GM12801 (cell line): ENCODE results near the gene COL17A1.

Experiments
- TF ChIP-seq, protein P1 (sequence below): IDR thresholded peaks from one replicate; pipeline ENCODE4 v1.5.1; 2011; ENCODE audit warnings: control low read depth; ENCODE audit not compliant: insufficient read length; ENCODE audit errors: extremely low read depth

The COL17A1 gene

DNA sequence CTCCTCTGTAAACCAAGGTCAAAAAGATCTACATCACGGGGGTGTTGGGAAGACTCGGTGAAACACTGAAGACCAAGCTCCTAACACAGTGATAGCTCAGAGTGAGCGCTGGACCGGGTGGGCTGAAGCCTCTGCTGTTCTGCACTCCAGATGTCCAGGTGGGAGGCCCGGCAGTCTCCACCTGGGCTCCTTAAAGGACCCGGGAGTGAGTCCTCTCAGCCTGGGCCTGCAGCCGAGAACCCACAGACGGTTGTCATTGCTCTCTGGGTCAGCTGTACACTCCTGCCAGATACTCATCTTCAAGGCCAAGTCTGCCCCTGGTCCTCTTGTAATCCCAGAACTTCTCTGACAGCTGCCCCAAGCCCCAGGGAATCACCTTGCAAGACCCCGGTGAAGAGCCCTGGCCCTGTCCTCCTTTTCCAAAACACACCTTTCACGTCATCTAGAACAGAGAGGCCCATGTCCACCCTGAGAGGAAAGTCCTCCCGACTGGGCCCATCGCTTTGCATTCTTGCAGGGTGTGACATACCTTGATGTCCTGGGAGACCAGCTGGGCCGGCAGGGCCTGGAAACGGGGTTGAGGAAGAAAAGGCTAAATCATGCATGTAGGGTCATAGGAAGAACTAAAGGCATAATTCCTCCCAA, 43.7 kb downstream of the COL17A1 start:
- TF ChIP-seq, protein P1, sequence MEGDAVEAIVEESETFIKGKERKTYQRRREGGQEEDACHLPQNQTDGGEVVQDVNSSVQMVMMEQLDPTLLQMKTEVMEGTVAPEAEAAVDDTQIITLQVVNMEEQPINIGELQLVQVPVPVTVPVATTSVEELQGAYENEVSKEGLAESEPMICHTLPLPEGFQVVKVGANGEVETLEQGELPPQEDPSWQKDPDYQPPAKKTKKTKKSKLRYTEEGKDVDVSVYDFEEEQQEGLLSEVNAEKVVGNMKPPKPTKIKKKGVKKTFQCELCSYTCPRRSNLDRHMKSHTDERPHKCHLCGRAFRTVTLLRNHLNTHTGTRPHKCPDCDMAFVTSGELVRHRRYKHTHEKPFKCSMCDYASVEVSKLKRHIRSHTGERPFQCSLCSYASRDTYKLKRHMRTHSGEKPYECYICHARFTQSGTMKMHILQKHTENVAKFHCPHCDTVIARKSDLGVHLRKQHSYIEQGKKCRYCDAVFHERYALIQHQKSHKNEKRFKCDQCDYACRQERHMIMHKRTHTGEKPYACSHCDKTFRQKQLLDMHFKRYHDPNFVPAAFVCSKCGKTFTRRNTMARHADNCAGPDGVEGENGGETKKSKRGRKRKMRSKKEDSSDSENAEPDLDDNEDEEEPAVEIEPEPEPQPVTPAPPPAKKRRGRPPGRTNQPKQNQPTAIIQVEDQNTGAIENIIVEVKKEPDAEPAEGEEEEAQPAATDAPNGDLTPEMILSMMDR, result no peak

DNA sequence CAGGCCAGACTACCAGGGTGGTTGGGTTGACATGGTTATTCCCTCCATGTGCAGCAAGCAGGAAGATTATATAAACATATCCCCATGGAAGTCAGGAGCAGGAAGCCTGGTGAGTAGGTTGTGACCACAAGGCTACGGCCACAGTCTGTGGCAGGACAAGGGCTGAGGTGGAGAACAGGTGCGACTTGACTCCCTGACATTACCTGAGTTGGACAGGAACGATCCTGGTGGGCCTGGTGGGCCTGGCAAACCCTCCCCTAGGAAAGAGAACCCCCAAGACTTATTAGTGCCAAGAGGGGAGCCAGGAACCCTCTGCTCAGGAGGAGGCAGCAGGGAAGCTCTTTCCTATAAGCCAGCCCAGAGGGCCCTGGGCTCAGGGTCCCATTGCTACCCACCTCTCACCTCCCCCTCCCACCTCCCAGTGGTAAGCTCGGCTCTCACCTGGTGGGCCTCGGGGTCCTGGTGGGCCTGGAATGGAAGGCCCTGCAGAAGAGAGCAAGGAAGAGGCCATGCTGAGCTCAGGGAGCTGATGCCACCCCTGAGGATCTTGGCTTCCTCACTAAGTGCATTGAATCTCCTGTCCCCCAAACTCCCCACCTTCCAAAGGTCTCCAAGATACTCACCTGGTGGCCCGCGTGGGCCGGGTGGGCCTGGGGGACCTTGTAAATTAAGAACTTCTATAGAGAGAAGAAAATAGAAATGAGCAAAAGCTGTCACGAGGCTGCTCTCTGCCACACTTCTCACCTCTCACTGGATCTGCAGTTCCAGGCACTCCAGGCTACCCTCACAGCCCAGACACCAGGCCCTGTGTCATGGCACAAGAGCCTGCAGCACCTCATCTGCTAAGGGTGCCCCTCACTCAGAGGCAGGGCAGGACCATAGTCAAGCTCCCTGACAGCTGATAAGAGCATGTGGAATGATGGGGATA, 44.6 kb downstream of the COL17A1 start:
- TF ChIP-seq, protein P1, result no peak

DNA sequence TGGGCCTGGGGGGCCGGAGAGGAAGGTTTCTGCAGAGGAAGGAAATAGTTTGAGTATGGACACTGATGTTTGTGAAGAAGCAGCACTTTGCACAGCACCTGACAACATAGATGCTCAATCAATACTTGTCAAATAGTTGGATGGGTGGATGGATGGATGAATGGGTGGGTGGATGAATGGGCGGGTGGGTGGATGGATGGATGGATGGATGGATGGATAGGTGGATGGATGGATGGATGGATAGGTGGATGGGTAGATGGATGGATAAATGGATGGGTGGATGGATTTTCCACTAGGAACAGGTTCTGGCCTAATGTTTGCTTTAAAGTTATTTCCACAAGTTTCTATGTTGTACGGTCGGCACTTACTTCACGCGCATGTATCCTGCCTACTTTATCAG, 45.3 kb downstream of the COL17A1 start:
- TF ChIP-seq, protein P1, result no peak

DNA sequence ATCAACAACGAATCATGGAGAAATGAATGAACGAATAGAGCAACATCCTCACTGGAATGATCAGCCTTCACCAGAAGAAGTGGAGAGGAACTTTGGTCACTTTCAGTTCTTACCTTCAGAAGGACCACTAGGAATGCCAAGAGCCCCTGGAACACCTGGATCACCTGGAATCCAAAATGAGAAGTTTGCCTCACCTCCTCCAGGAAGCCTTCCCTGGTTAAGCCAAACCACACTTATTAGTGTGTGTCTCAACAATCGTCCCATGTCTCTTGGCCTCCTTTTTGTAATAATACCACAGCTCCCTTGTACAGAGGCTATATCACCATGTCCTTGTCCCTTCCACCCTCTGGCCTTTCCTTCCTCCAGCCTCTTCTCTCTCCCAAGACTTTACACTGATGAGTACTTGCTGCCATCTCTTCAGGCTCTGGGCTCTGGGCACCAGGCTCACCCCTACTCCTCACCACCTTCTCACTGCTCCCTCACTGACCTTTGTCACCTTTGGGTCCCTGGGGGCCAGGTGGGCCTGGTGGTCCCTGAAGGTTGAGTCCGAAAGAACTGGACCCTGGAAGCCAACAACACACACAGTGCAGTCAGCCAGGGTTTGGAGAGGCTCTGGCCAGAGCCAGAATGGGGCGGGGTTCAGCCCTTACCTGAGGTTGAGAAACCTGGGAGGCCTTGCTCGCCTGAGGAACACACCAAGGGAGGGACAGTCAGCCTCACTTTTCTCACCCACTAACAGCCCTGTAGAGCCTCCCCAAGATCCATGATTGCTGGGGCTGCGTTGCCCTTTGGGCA, 46.5 kb downstream of the COL17A1 start:
- TF ChIP-seq, protein P1, result no peak

DNA sequence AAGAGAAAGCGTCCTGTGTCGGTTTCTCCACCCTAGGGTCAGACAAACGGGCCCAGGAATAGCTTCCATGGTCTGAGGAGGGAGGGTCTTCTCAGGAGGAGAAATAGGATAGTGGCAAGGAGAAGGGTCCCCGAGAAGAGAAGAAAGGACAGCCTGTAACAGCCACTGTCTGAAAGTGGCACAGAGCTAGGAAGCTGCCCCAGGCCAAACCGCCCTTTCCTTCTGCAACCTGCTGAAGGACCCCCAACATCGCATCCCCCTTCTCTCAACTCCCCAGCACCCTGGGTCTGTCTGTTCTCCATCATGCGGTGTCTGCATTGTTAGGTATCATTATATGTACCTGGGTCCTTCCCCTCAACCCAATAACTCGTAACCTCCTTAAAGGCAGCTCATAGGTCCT, 47.1 kb downstream of the COL17A1 start:
- TF ChIP-seq, protein P1, result no peak

DNA sequence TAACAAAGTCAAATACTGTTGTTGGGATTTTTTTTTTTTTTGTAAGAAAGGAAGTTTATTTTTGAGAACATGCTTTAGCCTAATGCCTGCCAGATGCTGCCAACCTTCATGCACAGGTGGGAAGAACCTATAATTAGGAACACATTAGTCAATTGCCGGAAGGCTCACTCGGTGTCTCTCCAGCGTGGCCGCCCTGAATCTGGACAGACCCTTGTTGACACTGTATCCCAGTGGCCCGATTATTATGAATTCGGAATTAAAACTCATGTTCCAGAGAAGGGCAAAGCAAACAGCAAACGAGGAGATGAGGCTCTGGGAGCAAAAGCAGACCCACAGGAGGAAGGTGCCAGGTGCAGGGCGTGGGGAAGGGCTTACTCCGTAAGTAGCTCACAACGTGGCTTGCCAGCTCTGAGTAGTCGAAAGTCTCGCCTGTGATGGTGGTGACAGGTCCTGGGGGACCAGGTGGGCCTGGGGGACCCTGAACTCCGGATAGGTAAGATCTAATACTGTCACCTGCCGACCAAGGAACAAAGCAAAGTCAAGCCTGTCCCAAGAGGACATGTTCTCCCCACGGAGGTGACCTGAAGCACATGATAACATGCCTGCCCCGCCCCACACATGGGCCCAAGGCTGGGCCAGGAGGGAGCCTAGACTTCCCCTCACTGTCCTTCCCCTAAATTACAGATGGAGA, 48.3 kb downstream of the COL17A1 start:
- TF ChIP-seq, protein P1, result no peak
